Large intestine (tissue), 3 donors: ENCODE data around the gene UNC5B. TPM values are rescaled to one million over a fixed set of nuclear protein-coding genes. Genes with fewer than 3 reads are reported as not detected.
A peak's percentile ranks its signal among the peaks of the same experiment; 100 is the strongest.

ENCODE experiments used
- DNase-seq, 2 donors: peaks; one replicate each; pipeline versions ENCODE4 v3.0.0 to v3.0.0-alpha.2; 2013
- H3K27ac ChIP-seq: one replicate; pipeline ENCODE4 v1.5.1; 2013; ENCODE audit warnings: low read length
- H3K27me3 ChIP-seq: 2 replicates; pipeline ENCODE4 v1.6.1; 2013; ENCODE audit warnings: low read length; ENCODE audit not compliant: control insufficient read depth, insufficient read depth
- H3K36me3 ChIP-seq: 2 replicates; pipeline ENCODE4 v1.6.1; 2013; ENCODE audit warnings: low read length; ENCODE audit not compliant: control insufficient read depth, insufficient read depth
- H3K4me1 ChIP-seq: one replicate; pipeline ENCODE4 v1.6.1; 2013; ENCODE audit warnings: low read length; ENCODE audit not compliant: control insufficient read depth, insufficient read depth
- H3K4me3 ChIP-seq: one replicate; pipeline ENCODE4 v1.5.1; 2013; ENCODE audit warnings: low read length
- H3K9me3 ChIP-seq: one replicate; pipeline ENCODE4 v1.6.1; 2013; ENCODE audit warnings: mild to moderate bottlenecking, low read depth, low read length, moderate library complexity; ENCODE audit not compliant: control insufficient read depth
- WGBS: methylation state at CpG from one replicate; pipeline ENCODE4 v1.1.5; 2013; ENCODE audit warnings: low lambda C conversion rate; ENCODE audit not compliant: insufficient coverage; 5-methylcytosine and 5-hydroxymethylcytosine counted together
- polyA plus RNA-seq: library from polyadenylated mRNA; unstranded; fragments of 120-200 nt; gene quantifications from one replicate; pipeline ENCODE4 v1.2.1, GENCODE V29; 2013

Gene UNC5B
- polyA plus RNA-seq, 1 donor: 10.5 TPM

DNA sequence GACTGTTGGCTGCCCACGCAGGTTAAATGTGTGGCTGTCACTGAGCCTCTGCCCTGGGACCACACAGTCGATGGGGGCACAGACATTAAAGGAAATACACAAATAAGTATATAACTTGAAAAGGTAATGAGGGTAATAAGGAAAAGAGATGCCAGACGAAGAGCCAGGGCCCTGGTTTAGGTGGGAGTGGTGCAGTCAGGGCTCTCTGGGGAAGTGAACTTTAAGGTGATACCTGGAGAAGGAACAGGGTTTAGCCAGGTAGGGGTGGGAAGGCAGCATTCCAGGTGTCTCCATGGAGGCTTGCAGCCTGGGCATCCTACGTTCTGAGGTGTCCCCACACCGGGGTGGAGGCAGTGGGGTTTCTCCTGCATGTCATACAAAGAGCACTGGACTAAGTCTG, 50.4 kb downstream of the UNC5B start:
- DNase-seq: no peak
- H3K4me1 ChIP-seq: peaks cover 12% of the 10 kb centered on the region

DNA sequence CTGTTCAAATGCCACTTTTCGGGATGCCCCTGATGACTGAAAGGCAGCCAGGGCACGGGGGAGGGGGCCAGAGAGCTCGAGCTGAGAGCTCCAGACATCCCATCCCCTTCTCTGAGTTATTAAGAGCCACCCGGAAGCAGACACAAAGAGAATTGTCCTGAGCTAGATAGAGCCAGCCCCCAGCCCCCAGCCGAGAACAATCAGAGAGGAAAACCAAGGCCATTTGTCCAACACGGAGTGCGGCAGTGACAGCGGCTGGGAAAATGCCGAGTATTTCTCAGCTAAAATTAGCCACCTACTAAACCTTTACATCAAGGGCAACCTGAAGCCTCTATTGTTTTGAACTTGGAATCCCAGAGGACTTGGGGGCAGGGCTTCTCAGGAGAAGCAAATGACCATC, 51.0 kb downstream of the UNC5B start:
- no peak overlapping the region for H3K4me3 ChIP-seq
- no peaks in the 10 kb centered on the region for H3K9me3 ChIP-seq
- H3K36me3 ChIP-seq: no peaks in the 10 kb centered on the region
- no CpG with 5 or more reads among the region's 9 CpGs for WGBS
- H3K27ac ChIP-seq: no peak overlapping the region
- H3K4me1 ChIP-seq: peaks cover 12% of the 10 kb centered on the region
- no peaks in the 10 kb centered on the region for H3K27me3 ChIP-seq
- DNase-seq: no peak

More for the DNA sequence above, 50.4 kb downstream of the UNC5B start:
- H3K27me3 ChIP-seq: no peaks in the 10 kb centered on the region
- no peaks in the 10 kb centered on the region for H3K9me3 ChIP-seq
- H3K27ac ChIP-seq: no peak overlapping the region
- no peak overlapping the region for H3K4me3 ChIP-seq
- H3K36me3 ChIP-seq: no peaks in the 10 kb centered on the region
- WGBS: 33% methylated on average over 1 of the region's 5 CpGs

DNA sequence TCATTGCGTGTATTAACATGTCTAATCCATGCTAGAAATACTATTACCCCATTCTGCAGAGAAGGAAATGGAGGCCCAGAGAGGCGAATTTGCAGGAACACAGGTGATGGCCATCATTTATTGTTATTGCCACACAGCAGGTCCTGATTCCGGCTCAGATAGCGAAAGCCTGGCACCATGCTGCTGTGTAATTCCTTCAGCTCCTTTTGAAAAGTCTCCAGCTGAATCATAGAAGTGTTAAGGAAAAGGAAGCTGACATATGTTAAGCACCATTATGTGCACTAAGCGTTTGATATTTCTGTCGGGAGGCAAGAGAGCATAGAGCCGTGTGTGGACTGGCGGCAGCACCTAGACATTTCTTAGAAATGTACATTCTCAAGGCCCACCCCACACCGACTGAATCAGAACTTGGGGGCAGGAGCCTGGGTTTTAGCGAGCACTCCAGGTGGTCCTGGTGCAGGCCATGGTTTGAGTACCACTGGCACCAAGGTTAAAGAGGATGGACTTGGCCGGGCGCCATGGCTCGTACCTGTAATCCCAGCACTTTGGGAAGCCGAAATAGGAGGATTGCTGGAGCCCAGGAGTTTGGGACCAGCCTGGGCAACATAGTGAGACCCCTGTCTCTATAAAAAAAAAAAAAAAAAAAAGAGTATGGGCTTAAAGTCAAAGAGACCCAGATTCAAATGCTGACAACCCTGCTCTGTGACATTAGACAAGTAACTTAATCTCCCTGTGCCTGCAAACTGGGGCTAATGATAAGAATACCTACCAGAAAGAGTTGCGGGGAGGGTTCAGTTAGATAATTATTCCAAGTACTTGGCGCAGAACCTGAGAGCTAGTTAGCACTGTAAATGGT, 52.2 kb downstream of the UNC5B start:
- H3K36me3 ChIP-seq: no peaks in the 10 kb centered on the region
- H3K4me3 ChIP-seq: no peak overlapping the region
- H3K9me3 ChIP-seq: no peaks in the 10 kb centered on the region
- H3K27ac ChIP-seq: no peak overlapping the region
- peaks cover 11% of the 10 kb centered on the region for H3K4me1 ChIP-seq
- H3K27me3 ChIP-seq: no peaks in the 10 kb centered on the region
- DNase-seq: no peak
- no CpG with 5 or more reads among the region's 16 CpGs for WGBS

DNA sequence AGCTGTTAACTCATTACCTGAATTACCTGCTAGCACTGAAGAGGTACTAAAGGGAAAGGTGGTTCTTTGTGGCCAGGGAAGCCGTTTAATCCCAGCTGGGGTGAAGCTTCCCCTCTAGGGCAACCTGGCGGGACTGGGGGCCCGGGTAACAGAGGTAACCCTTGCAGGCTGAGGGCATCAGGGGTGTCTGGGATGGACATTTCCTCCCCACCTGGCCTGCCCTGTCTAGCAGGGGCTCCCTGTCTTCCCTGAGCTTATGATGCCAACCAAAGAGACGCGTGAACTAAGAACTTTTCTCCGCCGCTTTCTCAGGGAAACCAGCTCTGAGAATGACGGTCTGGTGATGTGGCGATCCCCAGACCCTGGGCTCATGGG, 52.8 kb downstream of the UNC5B start:
- no CpG with 5 or more reads among the region's 9 CpGs for WGBS
- no peak overlapping the region for H3K4me3 ChIP-seq
- no peak for DNase-seq
- no peaks in the 10 kb centered on the region for H3K27me3 ChIP-seq
- H3K27ac ChIP-seq: no peak overlapping the region
- H3K36me3 ChIP-seq: no peaks in the 10 kb centered on the region
- H3K9me3 ChIP-seq: no peaks in the 10 kb centered on the region
- H3K4me1 ChIP-seq: peaks cover 5% of the 10 kb centered on the region

DNA sequence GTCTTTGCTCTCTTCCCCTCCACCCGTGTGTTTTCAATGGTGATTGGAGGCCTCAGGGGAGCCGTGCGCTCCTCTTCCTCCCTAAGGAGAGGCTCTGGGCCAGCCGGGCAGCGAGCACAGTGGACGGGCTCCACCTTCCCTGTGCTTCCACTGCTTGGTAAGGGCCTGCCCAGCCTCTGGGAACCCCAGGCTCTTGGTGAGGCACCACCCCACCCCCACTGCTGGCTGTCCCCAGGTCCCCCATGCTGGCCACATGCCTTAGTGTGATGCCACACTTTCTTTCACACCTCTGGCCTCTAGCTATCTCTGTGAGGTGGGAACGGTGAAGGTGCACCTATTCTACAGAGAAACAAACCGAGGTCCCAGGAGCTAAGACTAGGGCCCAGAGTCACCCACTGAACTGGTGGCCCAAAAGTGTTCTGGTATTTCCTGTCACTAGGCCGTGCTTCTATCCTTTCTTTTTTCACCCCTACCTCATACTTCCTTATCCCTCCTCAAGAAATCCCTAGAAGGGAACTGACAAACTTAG, 53.3 kb downstream of the UNC5B start:
- peaks cover 4% of the 10 kb centered on the region for H3K4me1 ChIP-seq

DNA sequence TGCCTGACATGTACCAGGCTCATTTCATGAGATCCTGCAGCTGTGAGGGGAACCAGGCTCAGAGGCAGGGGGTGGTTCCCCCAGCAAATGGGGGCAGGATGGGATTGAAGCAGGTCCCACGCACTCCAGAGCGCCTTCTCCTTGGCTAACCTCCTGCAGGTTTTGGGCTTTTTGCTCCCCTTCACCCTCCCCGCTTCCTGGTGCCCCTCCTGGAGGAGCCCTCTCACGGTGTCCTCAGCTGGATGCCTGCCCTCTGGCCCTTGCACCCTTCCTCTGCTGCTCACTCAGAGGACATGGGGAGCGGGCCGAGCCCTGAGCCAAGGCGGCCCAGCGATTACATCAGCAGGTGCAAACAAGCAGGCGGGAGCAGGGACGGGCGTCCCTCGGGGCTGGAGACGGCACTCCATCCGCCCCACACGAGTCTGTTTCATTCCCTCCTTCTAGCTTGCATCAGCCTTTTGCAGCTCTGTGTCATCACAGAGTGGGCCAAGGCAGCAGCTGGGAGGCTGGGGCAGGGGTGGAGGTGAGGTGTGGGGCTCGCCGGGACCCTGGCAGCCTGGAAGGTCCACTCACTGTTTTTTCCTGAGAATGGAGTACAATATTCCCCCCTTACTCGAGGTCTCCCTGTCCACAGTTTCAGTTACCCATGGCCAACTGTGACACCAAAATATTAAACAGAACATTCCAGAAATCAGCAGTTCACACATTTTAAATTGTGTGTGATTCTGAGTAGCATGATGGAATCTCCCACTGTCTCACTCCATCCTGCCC, 54.0 kb downstream of the UNC5B start:
- Histone ChIP-seq H3K27ac (no peak overlapping the region), H3K4me1 (peaks cover 4% of the 10 kb centered on the region)
- DNase-seq: peak in 1 of 2 donors; percentile 60

More for the DNA sequence above, 53.3 kb downstream of the UNC5B start:
- H3K4me3 ChIP-seq: no peak overlapping the region
- H3K9me3 ChIP-seq: no peaks in the 10 kb centered on the region
- no peak for DNase-seq
- 80% methylated on average over 2 of the region's 9 CpGs for WGBS
- no peak overlapping the region for H3K27ac ChIP-seq
- H3K36me3 ChIP-seq: no peaks in the 10 kb centered on the region
- H3K27me3 ChIP-seq: no peaks in the 10 kb centered on the region

DNA sequence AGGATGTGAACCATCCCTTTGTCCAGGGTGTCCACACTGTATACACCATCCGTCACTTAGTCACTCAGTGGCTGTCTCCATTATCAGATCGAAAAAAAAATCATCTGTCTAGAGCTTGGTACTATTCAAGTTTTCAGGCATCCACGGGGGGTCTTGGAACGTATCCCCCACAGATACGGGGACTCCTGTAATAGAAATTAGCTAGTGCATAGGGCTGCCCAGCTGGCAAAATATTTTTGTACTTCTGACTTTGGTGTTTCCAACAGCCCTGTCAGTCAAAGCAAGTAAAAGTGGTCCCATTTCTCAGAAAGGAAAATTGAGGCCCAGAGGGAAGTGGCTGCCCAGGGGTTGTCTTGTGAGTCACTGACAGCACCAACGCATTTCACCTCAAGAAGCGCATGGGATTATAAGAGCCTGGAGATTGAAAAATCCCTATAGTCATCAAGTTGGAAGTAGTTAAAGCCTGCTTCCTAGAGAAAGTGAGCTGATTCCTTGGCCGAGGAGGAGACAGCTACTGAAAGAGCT, 54.6 kb downstream of the UNC5B start:
- no peak overlapping the region for H3K27ac ChIP-seq
- DNase-seq: no peak
- H3K4me1 ChIP-seq: peaks cover 4% of the 10 kb centered on the region
- H3K27me3 ChIP-seq: no peaks in the 10 kb centered on the region
- no CpG with 5 or more reads among the region's 8 CpGs for WGBS
- no peaks in the 10 kb centered on the region for H3K36me3 ChIP-seq
- H3K4me3 ChIP-seq: no peak overlapping the region
- no peaks in the 10 kb centered on the region for H3K9me3 ChIP-seq

More for the DNA sequence above, 54.0 kb downstream of the UNC5B start:
- H3K27me3 ChIP-seq: no peaks in the 10 kb centered on the region
- no CpG with 5 or more reads among the region's 18 CpGs for WGBS
- no peaks in the 10 kb centered on the region for H3K36me3 ChIP-seq
- H3K4me3 ChIP-seq: no peak overlapping the region
- H3K9me3 ChIP-seq: no peaks in the 10 kb centered on the region

DNA sequence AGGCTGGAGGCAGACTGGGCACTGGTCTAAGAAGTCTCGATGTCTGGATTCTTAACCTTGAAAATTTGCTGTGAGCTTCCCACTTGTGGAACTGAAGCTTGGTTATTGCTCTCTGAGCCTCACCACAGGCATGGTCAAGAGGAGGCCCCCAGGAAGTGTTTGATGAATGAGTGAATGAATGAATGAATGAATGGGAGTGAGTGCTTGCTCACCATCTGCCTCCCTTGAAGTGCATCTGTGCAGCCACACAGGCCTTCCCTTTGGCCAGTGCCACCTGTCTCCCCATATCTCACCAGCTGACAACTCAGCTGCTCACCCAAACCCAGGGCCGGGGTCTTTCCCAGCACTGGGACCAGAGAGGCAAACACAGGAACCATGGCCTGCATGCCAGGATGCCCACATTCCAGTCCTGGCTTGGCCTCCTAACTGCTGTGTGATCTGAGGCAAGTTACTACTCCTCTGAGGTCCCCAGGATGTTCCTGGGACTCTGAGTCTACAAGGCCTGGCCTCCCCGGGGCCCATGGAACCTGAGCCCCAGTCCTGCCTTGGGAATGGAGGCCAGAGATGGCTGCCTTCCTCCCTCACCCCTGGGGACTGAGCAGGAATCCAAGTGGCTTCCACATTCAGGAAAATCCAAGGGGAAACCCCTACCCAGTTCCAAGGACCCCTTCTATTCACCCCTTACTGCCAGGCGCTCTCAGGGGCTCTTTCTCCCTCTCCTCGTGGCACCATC, 55.3 kb downstream of the UNC5B start:
- WGBS: 100% methylated on average over 1 of the region's 5 CpGs
- H3K4me1 ChIP-seq: peaks cover 4% of the 10 kb centered on the region
- no peaks in the 10 kb centered on the region for H3K27me3 ChIP-seq
- no peak overlapping the region for H3K27ac ChIP-seq
- no peak overlapping the region for H3K4me3 ChIP-seq
- H3K9me3 ChIP-seq: no peaks in the 10 kb centered on the region
- DNase-seq: no peak
- no peaks in the 10 kb centered on the region for H3K36me3 ChIP-seq

DNA sequence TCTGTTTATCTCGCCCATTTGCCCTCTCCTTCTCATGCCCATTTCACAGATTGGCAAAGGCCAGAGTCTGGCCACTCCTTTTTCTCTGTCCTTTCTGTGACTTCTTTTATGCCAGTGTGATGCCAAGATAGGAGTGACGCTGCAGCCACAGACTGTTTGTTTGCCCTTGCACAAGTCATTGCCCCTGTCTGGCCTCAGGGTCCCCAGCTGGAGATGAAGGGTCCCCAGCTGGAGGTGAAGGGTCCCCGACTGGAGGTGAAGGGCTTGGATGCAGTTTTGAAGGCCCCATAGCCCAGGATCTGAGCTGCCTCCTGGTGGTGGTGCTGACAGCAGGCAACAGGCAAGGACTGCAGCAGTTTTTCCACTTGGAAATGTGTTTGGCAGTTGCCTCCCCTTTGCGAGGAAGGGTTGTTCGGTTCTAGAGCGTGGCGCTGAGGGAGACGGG, 55.9 kb downstream of the UNC5B start:
- Histone ChIP-seq H3K27me3 (no peaks in the 10 kb centered on the region), H3K9me3 (no peaks in the 10 kb centered on the region), H3K4me1 (peaks cover 4% of the 10 kb centered on the region), H3K4me3 (no peak overlapping the region), H3K36me3 (no peaks in the 10 kb centered on the region), H3K27ac (no peak overlapping the region)
- no peak for DNase-seq
- no CpG with 5 or more reads among the region's 8 CpGs for WGBS

DNA sequence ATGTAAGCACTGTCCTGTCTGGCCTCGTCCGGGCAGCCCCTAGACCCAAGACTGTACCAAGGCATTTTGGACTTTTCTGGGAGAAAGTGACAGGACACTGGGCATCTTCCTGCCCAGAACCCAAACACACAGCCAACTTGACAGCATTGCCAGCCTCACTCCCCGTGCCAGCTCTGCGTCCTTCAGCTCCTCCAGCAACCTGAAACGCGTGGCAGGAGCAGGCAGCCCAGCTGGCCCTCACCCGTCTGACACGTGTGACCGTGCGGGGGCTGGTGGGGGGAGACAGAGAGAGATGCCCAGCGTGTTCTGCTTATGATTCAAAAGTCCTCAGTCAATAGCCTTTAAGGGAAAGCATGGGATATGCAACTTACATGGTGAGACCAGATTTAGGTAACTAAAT, 56.4 kb downstream of the UNC5B start:
- H3K36me3 ChIP-seq: no peaks in the 10 kb centered on the region
- H3K4me3 ChIP-seq: no peak overlapping the region
- WGBS: 90% methylated on average over 2 of the region's 11 CpGs
- DNase-seq: no peak
- peaks cover 4% of the 10 kb centered on the region for H3K4me1 ChIP-seq
- H3K27me3 ChIP-seq: no peaks in the 10 kb centered on the region
- no peaks in the 10 kb centered on the region for H3K9me3 ChIP-seq
- H3K27ac ChIP-seq: no peak overlapping the region
